Esophagus (tissue), 2 donors: ENCODE data around the gene ITPR3. TPM values are rescaled to one million over a fixed set of nuclear protein-coding genes. Genes with fewer than 3 reads are reported as not detected.

Experiments used
- H3K27ac ChIP-seq, 2 donors: one replicate each; pipeline ENCODE4 v1.5.1; 2013; ENCODE audit warnings: low read depth in 2 of 2, mild to moderate bottlenecking in 2 of 2, inconsistent platforms in 1 of 2, low read length in 1 of 2, moderate library complexity in 1 of 2
- H3K27me3 ChIP-seq, 2 donors: one replicate each; pipeline ENCODE4 v1.6.1; 2013; ENCODE audit warnings: low read length in 2 of 2, control low read depth in 1 of 2, mild to moderate bottlenecking in 1 of 2; ENCODE audit not compliant: insufficient read depth in 2 of 2, control insufficient read depth in 1 of 2
- H3K36me3 ChIP-seq, 2 donors: one replicate each; pipeline ENCODE4 v1.6.1; 2013; ENCODE audit warnings: low read length in 1 of 2; ENCODE audit not compliant: control insufficient read depth in 2 of 2, insufficient read depth in 2 of 2
- H3K4me1 ChIP-seq, 2 donors: one replicate each; pipeline ENCODE4 v1.6.1; 2013; ENCODE audit warnings: low read length in 1 of 2; ENCODE audit not compliant: control insufficient read depth in 2 of 2, insufficient read depth in 2 of 2
- H3K4me3 ChIP-seq, 2 donors: one replicate each; pipeline ENCODE4 v1.5.1; 2013; ENCODE audit warnings: low read length in 2 of 2, mild to moderate bottlenecking in 2 of 2, low read depth in 1 of 2, moderate library complexity in 1 of 2
- H3K9me3 ChIP-seq, 2 donors: one replicate each; pipeline ENCODE4 v1.6.1; 2013; ENCODE audit warnings: mild to moderate bottlenecking in 2 of 2, low read depth in 1 of 2, low read length in 1 of 2, moderate library complexity in 1 of 2; ENCODE audit not compliant: control insufficient read depth in 2 of 2, insufficient read depth in 1 of 2
- WGBS, 2 donors: extraction: QIAGEN DNeasy Blood & Tissue Kit; methylation state at CpG; one replicate each; pipeline ENCODE4 v1.1.7; 2013; 5-methylcytosine and 5-hydroxymethylcytosine counted together
- polyA plus RNA-seq, 2 donors: library from polyadenylated mRNA; stranded (reverse); fragments of 200-250 nt; gene quantifications; one replicate each; pipeline ENCODE4 v1.2.3, GENCODE V29; 2013
- donor health status: healthy with polysubstance abuse.
- donor health status: Bipolar disorder and iron deficiency.

Gene ITPR3
- polyA plus RNA-seq, 2 donors, result 11.9 to 15.0 TPM

- 82 to 89% methylated on average over 9 of the region's 9 CpGs for WGBS, 2 donors
- no peaks in the 10 kb centered on the region for H3K4me1 ChIP-seq
These were observed 117.0 kb downstream of the ITPR3 start for GRCh38 chr6:33738153-33738552.

GRCh38 chr6:33738879-33739278, 117.8 kb downstream of the ITPR3 start:
- H3K27ac ChIP-seq, result no peak overlapping the region
- H3K4me1 ChIP-seq, result no peaks in the 10 kb centered on the region
- 87 to 91% methylated on average over 5 of the region's 5 CpGs for WGBS, 2 donors
- H3K4me3 ChIP-seq, result no peak overlapping the region
- no peaks in the 10 kb centered on the region for H3K36me3 ChIP-seq
- H3K27me3 ChIP-seq, result no peaks in the 10 kb centered on the region
- H3K9me3 ChIP-seq, result no peaks in the 10 kb centered on the region

More at GRCh38 chr6:33738153-33738552, 117.0 kb downstream of the ITPR3 start:
- H3K9me3 ChIP-seq, result no peaks in the 10 kb centered on the region
- H3K27ac ChIP-seq, result no peak overlapping the region
- H3K4me3 ChIP-seq, result no peak overlapping the region
- H3K27me3 ChIP-seq, result no peaks in the 10 kb centered on the region
- H3K36me3 ChIP-seq, result no peaks in the 10 kb centered on the region

GRCh38 chr6:33739571-33739970, 118.4 kb downstream of the ITPR3 start:
- Histone ChIP-seq H3K36me3 (no peaks in the 10 kb centered on the region), H3K27me3 (no peaks in the 10 kb centered on the region), H3K4me1 (peaks cover 0 to 3% of the 10 kb centered on the region in 2 donors), H3K27ac (no peak overlapping the region), H3K4me3 (no peak overlapping the region), H3K9me3 (no peaks in the 10 kb centered on the region)
- WGBS, 2 donors, result 54 to 63% methylated on average over 5 of the region's 5 CpGs

GRCh38 chr6:33740204-33740608, 119.1 kb downstream of the ITPR3 start:
- Histone ChIP-seq H3K27me3 (no peaks in the 10 kb centered on the region), H3K4me1 (peaks cover 0 to 8% of the 10 kb centered on the region in 2 donors), H3K4me3 (no peak overlapping the region), H3K9me3 (no peaks in the 10 kb centered on the region), H3K36me3 (no peaks in the 10 kb centered on the region), H3K27ac (no peak overlapping the region)
- WGBS, 2 donors, result 54 to 78% methylated on average over 6 of the region's 6 CpGs

- Histone ChIP-seq H3K9me3 (no peaks in the 10 kb centered on the region), H3K27ac (no peak overlapping the region), H3K4me3 (no peak overlapping the region), H3K36me3 (no peaks in the 10 kb centered on the region), H3K4me1 (peaks cover 0 to 8% of the 10 kb centered on the region in 2 donors), H3K27me3 (no peaks in the 10 kb centered on the region)
- WGBS, 2 donors, result 55 to 79% methylated on average over 5 of the region's 5 CpGs
These were observed 119.7 kb downstream of the ITPR3 start for GRCh38 chr6:33740794-33741193.

- H3K9me3 ChIP-seq, result no peaks in the 10 kb centered on the region
- no peak overlapping the region for H3K27ac ChIP-seq
- no peaks in the 10 kb centered on the region for H3K36me3 ChIP-seq
- no peaks in the 10 kb centered on the region for H3K27me3 ChIP-seq
- peaks cover 0 to 8% of the 10 kb centered on the region in 2 donors for H3K4me1 ChIP-seq
- 53 to 68% methylated on average over 9 of the region's 9 CpGs for WGBS, 2 donors
- H3K4me3 ChIP-seq, result no peak overlapping the region
These were observed 121.0 kb downstream of the ITPR3 start for GRCh38 chr6:33742092-33742491.

GRCh38 chr6:33742837-33743236, 121.7 kb downstream of the ITPR3 start:
- Histone ChIP-seq H3K36me3 (no peaks in the 10 kb centered on the region), H3K9me3 (no peaks in the 10 kb centered on the region), H3K27ac (peak overlapping the region in 1 of 2 donors; percentile 43), H3K27me3 (no peaks in the 10 kb centered on the region), H3K4me1 (peaks cover 0 to 8% of the 10 kb centered on the region in 2 donors), H3K4me3 (no peak overlapping the region)
- WGBS, 2 donors, result 71% methylated on average over 7 of the region's 7 CpGs

GRCh38 chr6:33744001-33744848, 123.1 kb downstream of the ITPR3 start:
- peaks cover 0 to 8% of the 10 kb centered on the region in 2 donors for H3K4me1 ChIP-seq
- no peaks in the 10 kb centered on the region for H3K36me3 ChIP-seq
- H3K9me3 ChIP-seq, result no peaks in the 10 kb centered on the region
- no peak overlapping the region for H3K4me3 ChIP-seq
- H3K27ac ChIP-seq, result peak overlapping the region; percentile 21 to 40
- H3K27me3 ChIP-seq, result no peaks in the 10 kb centered on the region
- WGBS, 2 donors, result 20 to 27% methylated on average over 11 of the region's 11 CpGs

GRCh38 chr6:33744895-33745546, 123.9 kb downstream of the ITPR3 start:
- no peaks in the 10 kb centered on the region for H3K9me3 ChIP-seq
- H3K4me3 ChIP-seq, result no peak overlapping the region
- no peaks in the 10 kb centered on the region for H3K36me3 ChIP-seq
- H3K27me3 ChIP-seq, result no peaks in the 10 kb centered on the region
- 62 to 66% methylated on average over 13 of the region's 13 CpGs for WGBS, 2 donors
- peaks cover 0 to 8% of the 10 kb centered on the region in 2 donors for H3K4me1 ChIP-seq
- peak overlapping the region; percentile 43 to 62 for H3K27ac ChIP-seq
